ENCODE results near the gene DEXI.

DNA sequence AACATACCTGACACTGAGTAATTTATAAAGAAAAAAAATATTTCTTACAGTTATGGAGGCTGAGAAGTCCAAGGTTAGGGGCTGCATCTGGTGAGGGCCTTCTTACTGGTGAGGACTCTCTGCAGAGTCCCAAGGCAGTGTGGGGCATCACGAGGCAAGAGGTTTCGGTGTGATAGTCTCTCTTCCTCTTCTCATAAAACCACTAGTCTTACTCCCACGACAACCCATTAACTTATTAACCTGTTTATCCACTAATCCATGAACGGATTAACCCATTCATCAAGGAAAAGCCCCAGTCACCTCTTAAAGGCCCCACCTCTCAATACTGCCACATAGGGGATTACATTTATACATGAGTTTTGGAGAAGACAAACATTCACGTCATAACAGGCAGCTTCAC lies 45.1 kb downstream of the DEXI start:
- TF ChIP-seq, protein P1, sequence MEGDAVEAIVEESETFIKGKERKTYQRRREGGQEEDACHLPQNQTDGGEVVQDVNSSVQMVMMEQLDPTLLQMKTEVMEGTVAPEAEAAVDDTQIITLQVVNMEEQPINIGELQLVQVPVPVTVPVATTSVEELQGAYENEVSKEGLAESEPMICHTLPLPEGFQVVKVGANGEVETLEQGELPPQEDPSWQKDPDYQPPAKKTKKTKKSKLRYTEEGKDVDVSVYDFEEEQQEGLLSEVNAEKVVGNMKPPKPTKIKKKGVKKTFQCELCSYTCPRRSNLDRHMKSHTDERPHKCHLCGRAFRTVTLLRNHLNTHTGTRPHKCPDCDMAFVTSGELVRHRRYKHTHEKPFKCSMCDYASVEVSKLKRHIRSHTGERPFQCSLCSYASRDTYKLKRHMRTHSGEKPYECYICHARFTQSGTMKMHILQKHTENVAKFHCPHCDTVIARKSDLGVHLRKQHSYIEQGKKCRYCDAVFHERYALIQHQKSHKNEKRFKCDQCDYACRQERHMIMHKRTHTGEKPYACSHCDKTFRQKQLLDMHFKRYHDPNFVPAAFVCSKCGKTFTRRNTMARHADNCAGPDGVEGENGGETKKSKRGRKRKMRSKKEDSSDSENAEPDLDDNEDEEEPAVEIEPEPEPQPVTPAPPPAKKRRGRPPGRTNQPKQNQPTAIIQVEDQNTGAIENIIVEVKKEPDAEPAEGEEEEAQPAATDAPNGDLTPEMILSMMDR (IDR thresholded peaks at IDR 0.05) = no peak
- TF ChIP-seq POLR2A (IDR thresholded peaks at IDR 0.05) = no peak

Data from body of pancreas (tissue), 4 donors.